ENCODE measurements around the gene TKT. TPM values are rescaled to one million over a fixed set of nuclear protein-coding genes. Genes with fewer than 3 reads are reported as not detected.

TKT gene
- total and polyA plus RNA-seq, 2 donors from 2014 or later: 182 to 224 TPM

DNA sequence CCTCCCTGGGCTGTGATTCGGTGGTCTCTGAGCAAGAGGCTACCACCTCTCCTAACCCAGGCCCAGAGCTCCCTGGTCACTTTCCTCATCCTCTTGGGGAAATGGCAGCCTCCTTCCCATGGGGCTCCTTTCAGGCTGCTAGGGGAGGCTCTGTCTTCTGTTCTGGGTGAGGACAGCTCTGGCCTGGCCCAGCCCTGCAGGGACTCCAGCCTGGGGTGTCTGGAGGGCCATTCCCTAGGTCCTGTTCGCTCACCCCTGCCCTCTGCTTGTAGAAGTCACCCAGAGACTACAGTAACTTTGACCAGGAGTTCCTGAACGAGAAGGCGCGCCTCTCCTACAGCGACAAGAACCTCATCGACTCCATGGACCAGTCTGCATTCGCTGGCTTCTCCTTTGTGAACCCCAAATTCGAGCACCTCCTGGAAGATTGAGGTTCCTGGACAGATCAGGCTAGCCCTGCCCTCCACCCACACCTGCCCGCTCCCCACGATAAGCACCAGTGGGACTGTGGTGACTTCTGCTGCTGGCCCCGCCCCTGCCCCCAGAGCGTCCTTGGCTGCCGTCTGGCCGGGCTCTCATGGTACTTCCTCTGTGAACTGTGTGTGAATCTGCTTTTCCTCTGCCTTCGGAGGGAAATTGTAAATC, 63.9 kb downstream of the TKT start:
- Histone ChIP-seq H3K4me3 (ENCODE audit: low read length in 3 of 3) (no peak overlapping the region), H3K9ac (ENCODE audit: low read length in 3 of 3) (no peak overlapping the region), H3K27me3 (ENCODE audit: control insufficient read depth, insufficient read depth, low read length) (no peaks in the 10 kb centered on the region), H3K4me1 (ENCODE audit: control insufficient read depth in 2 of 3, insufficient read depth in 2 of 3, low read depth in 1 of 3, low read length in 3 of 3) (peaks cover 0 to 11% (median 0%) of the 10 kb centered on the region in 3 donors), H3K36me3 (ENCODE audit: control insufficient read depth in 2 of 3, insufficient read depth in 3 of 3, low read length in 3 of 3) (peaks cover 3 to 24% (median 16%) of the 10 kb centered on the region in 3 donors), H3K27ac (ENCODE audit: low read depth in 2 of 2, low read length in 2 of 2) (no peak overlapping the region), H3K9me3 (ENCODE audit: control insufficient read depth in 2 of 3, insufficient read depth in 1 of 3, low read length in 3 of 3) (no peaks in the 10 kb centered on the region)
- TF ChIP-seq, protein P1, sequence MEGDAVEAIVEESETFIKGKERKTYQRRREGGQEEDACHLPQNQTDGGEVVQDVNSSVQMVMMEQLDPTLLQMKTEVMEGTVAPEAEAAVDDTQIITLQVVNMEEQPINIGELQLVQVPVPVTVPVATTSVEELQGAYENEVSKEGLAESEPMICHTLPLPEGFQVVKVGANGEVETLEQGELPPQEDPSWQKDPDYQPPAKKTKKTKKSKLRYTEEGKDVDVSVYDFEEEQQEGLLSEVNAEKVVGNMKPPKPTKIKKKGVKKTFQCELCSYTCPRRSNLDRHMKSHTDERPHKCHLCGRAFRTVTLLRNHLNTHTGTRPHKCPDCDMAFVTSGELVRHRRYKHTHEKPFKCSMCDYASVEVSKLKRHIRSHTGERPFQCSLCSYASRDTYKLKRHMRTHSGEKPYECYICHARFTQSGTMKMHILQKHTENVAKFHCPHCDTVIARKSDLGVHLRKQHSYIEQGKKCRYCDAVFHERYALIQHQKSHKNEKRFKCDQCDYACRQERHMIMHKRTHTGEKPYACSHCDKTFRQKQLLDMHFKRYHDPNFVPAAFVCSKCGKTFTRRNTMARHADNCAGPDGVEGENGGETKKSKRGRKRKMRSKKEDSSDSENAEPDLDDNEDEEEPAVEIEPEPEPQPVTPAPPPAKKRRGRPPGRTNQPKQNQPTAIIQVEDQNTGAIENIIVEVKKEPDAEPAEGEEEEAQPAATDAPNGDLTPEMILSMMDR (IDR thresholded peaks at IDR 0.05; ENCODE audit: borderline replicate concordance, extremely low read depth, insufficient read depth): no peak
- intact Hi-C loops (cut with DNase I): loop anchor here (10.0 kb wide), 1 partner anchor 57 kb away; the partner anchor contains the start of gene RFT1
- no peak for FAIRE-seq
- DNase-seq: peak in 1 of 5 donors; percentile 56

DNA sequence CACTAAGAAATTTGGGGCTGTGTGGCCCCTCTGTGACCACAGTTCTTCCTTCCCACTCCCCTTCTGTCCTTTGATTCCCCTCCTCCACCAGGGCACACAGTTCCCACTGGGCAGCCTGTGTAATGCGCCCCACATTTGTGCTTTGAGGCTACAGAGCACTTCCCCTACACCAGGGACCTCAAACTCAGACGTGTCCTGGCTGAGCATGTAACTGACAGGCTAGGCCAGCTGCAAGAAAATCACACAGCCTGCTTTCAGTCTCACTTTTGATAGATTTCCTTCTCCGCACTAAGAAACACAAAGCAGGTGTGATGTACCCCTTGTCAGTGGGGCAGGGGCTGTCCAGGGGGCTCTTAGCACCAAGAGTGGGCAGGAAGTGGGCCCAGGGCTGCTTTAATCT, 65.2 kb downstream of the TKT start:
- Histone ChIP-seq H3K9ac (ENCODE audit: low read length in 3 of 3) (no peak overlapping the region), H3K9me3 (ENCODE audit: control insufficient read depth in 2 of 3, insufficient read depth in 1 of 3, low read length in 3 of 3) (no peaks in the 10 kb centered on the region), H3K4me1 (ENCODE audit: control insufficient read depth in 2 of 3, insufficient read depth in 2 of 3, low read depth in 1 of 3, low read length in 3 of 3) (peaks cover 0 to 9% (median 0%) of the 10 kb centered on the region in 3 donors), H3K36me3 (ENCODE audit: control insufficient read depth in 2 of 3, insufficient read depth in 3 of 3, low read length in 3 of 3) (peaks cover 3 to 28% (median 24%) of the 10 kb centered on the region in 3 donors), H3K27me3 (ENCODE audit: control insufficient read depth, insufficient read depth, low read length) (no peaks in the 10 kb centered on the region), H3K27ac (ENCODE audit: low read depth in 2 of 2, low read length in 2 of 2) (no peak overlapping the region), H3K4me3 (ENCODE audit: low read length in 3 of 3) (no peak overlapping the region)
- TF ChIP-seq, protein P1 (IDR thresholded peaks at IDR 0.05; ENCODE audit: borderline replicate concordance, extremely low read depth, insufficient read depth): no peak
- FAIRE-seq (no peak), DNase-seq (no peak)
- intact Hi-C loops (cut with DNase I): loop anchor here (10.0 kb wide), 1 partner anchor 56 kb away; the partner anchor contains the start of gene RFT1

DNA sequence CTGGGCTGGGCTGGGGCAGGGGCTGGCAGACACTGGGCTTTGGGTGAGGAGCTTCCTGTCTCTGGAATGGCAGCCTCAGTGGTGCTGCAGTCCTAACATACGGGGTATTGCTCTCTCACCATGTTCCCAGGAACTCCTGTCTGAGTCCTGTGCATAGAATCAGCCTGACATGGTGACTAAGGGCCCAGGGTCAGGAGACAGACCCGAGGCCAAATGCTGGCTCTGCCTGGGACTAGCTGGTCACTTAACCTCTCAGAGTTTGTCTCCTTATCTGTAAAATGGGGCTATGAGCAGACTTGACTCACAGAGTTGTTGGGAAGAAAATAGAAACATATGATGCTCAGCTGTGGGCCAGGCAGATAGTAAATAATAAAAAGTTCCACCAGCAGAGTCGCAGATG, 66.5 kb downstream of the TKT start:
- H3K36me3 ChIP-seq (ENCODE audit: control insufficient read depth in 2 of 3, insufficient read depth in 3 of 3, low read length in 3 of 3): peaks cover 3 to 29% (median 28%) of the 10 kb centered on the region in 3 donors
- intact Hi-C loops (cut with DNase I): no loop called here
- no peak overlapping the region for H3K27ac ChIP-seq (ENCODE audit: low read depth in 2 of 2, low read length in 2 of 2)
- DNase-seq (peak in 1 of 5 donors; percentile 18), FAIRE-seq (no peak)
- no peaks in the 10 kb centered on the region for H3K9me3 ChIP-seq (ENCODE audit: control insufficient read depth in 2 of 3, insufficient read depth in 1 of 3, low read length in 3 of 3)
- H3K4me1 ChIP-seq (ENCODE audit: control insufficient read depth in 2 of 3, insufficient read depth in 2 of 3, low read depth in 1 of 3, low read length in 3 of 3): peaks cover 0 to 5% (median 0%) of the 10 kb centered on the region in 3 donors
- H3K4me3 ChIP-seq (ENCODE audit: low read length in 3 of 3): no peak overlapping the region
- H3K9ac ChIP-seq (ENCODE audit: low read length in 3 of 3): no peak overlapping the region
- TF ChIP-seq, protein P1 (IDR thresholded peaks at IDR 0.05; ENCODE audit: borderline replicate concordance, extremely low read depth, insufficient read depth): no peak
- H3K27me3 ChIP-seq (ENCODE audit: control insufficient read depth, insufficient read depth, low read length): no peaks in the 10 kb centered on the region

Data from kidney (tissue), 14 donors.